ENCODE data around the gene CCND2.

- TF ChIP-seq ELK1 (IDR thresholded peaks at IDR 0.05; ENCODE audit: borderline replicate concordance, low read depth, low read length) = no peak
- TF ChIP-seq CTCF (conservative IDR thresholded peaks at IDR 0.05; ENCODE audit: low read depth, low read length) = peak; percentile 97
These were observed 3.1 kb downstream of the CCND2 start for GRCh38 chr12:4276524-4277204.

Measured in IMR-90 (cell line).